Karpas-422 (cell line): Measurements from ENCODE around the gene TRIM31. TPM values are rescaled to one million over a fixed set of nuclear protein-coding genes. Genes with fewer than 3 reads are reported as not detected.

Experiments used
- DNase-seq: peaks from one replicate; pipeline ENCODE4 v3.0.0-alpha.2; 2015
- H2AFZ ChIP-seq: fragments of 200-600 bp; sonication (generic); 2 replicates; pipeline ENCODE4 v1.6.1; 2014; ENCODE audit warnings: antibody characterized with exemption, low read length, mixed read lengths
- H3K27ac ChIP-seq: fragments of 200-600 bp; sonication (generic); 2 replicates; pipeline ENCODE4 v1.5.1; 2014; ENCODE audit warnings: mild to moderate bottlenecking, low read length, moderate library complexity
- H3K27me3 ChIP-seq: fragments of 200-600 bp; sonication (generic); 2 replicates; pipeline ENCODE4 v1.6.1; 2014; ENCODE audit warnings: low read length, mixed read lengths
- H3K36me3 ChIP-seq: fragments of 200-600 bp; sonication (generic); 2 replicates; pipeline ENCODE4 v1.6.1; 2014; ENCODE audit warnings: low read length, mixed read lengths; ENCODE audit not compliant: insufficient read depth
- H3K4me1 ChIP-seq: fragments of 200-600 bp; sonication (generic); 2 replicates; pipeline ENCODE4 v1.6.1; 2014; ENCODE audit warnings: mild to moderate bottlenecking, low read length, mixed read lengths
- H3K4me2 ChIP-seq: fragments of 200-600 bp; sonication (generic); 2 replicates; pipeline ENCODE4 v1.6.1; 2014; ENCODE audit warnings: low read length, low read depth, mild to moderate bottlenecking; ENCODE audit not compliant: poor library complexity, severe bottlenecking
- H3K4me3 ChIP-seq: fragments of 200-600 bp; sonication (generic); 2 replicates; pipeline ENCODE4 v1.5.1; 2014; ENCODE audit warnings: mild to moderate bottlenecking, antibody characterized with exemption, low read length, mixed read lengths
- H3K79me2 ChIP-seq: fragments of 200-600 bp; sonication (generic); 2 replicates; pipeline ENCODE4 v1.6.1; 2014; ENCODE audit warnings: mild to moderate bottlenecking, low read length, mixed read lengths
- H3K9ac ChIP-seq: fragments of 200-600 bp; sonication (generic); 2 replicates; pipeline ENCODE4 v1.6.0; 2014; ENCODE audit warnings: low read length
- H3K9me2 ChIP-seq: fragments of 200-600 bp; sonication (generic), shearing (Covaris generic); replicated peaks from 2 replicates; pipeline ENCODE4 v1.6.0; 2014; ENCODE audit warnings: mild to moderate bottlenecking, low read length, moderate library complexity; ENCODE audit not compliant: insufficient read depth
- H3K9me3 ChIP-seq: fragments of 300-700, 200-600 bp; sonication (generic); 2 replicates; pipeline ENCODE4 v1.6.1; 2014; ENCODE audit warnings: low read length, mixed read lengths
- H4K20me1 ChIP-seq: fragments of 200-600 bp; sonication (generic); 2 replicates; pipeline ENCODE4 v1.6.1; 2014; ENCODE audit warnings: mild to moderate bottlenecking, antibody characterized with exemption, low read length, low read depth; ENCODE audit not compliant: insufficient read depth
- total RNA-seq: library from RNA; depleted of rRNA; stranded (reverse); fragments of >200 nt; shearing (Covaris generic); gene quantifications from 2 replicates; pipeline ENCODE4 v1.2.3, GENCODE V29; 2014; ENCODE audit warnings: low replicate concordance

Gene TRIM31
- total RNA-seq, 1 experiment from 2014 or later, result not detected

GRCh38 chr6:30087876-30088275 lies 25.0 kb downstream of the TRIM31 start:
- H4K20me1 ChIP-seq, result no peaks in the 10 kb centered on the region
- no peaks in the 10 kb centered on the region for H3K36me3 ChIP-seq
- H3K9me2 ChIP-seq, result no peaks in the 10 kb centered on the region
- no peaks in the 10 kb centered on the region for H3K79me2 ChIP-seq
- H3K9ac ChIP-seq, result no peak overlapping the region
- no peaks in the 10 kb centered on the region for H3K27me3 ChIP-seq
- H3K4me2 ChIP-seq, result no peak overlapping the region
- DNase-seq, result no peak
- H3K27ac ChIP-seq, result no peak overlapping the region
- H3K4me3 ChIP-seq, result no peak overlapping the region
- no peaks in the 10 kb centered on the region for H3K9me3 ChIP-seq
- no peaks in the 10 kb centered on the region for H3K4me1 ChIP-seq
- no peak overlapping the region for H2AFZ ChIP-seq

DNA sequence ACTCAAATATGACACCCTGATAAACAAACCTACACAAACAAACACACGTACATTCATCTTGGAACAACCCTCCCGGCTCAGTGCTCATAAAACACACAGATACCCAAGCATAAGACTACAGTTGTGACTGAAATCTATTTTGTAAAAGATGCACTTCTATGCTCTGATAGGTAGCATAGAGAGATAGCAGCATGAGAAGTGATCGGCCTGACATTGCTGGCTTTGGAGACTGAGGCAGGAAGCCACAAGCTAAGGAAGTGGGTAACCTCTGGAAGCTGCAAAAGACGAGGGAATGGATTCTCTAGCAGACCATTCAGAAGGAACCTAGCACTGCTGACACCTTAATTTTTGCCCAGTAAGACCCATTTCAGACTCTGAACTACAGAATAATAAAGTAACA lies 35.7 kb downstream of the TRIM31 start:
- Histone ChIP-seq H3K36me3 (no peaks in the 10 kb centered on the region), H3K9me3 (no peaks in the 10 kb centered on the region), H3K4me3 (no peak overlapping the region), H3K4me1 (no peaks in the 10 kb centered on the region), H3K27ac (no peak overlapping the region), H3K79me2 (no peaks in the 10 kb centered on the region), H4K20me1 (no peaks in the 10 kb centered on the region), H3K9me2 (no peaks in the 10 kb centered on the region), H3K9ac (no peak overlapping the region), H3K27me3 (no peaks in the 10 kb centered on the region), H3K4me2 (no peak overlapping the region), H2AFZ (no peak overlapping the region)
- no peak for DNase-seq

GRCh38 chr6:30075790-30076732 lies 36.8 kb downstream of the TRIM31 start:
- H3K4me2 ChIP-seq, result no peak overlapping the region
- H3K4me3 ChIP-seq, result no peak overlapping the region
- H3K36me3 ChIP-seq, result no peaks in the 10 kb centered on the region
- H4K20me1 ChIP-seq, result no peaks in the 10 kb centered on the region
- no peak overlapping the region for H2AFZ ChIP-seq
- no peak overlapping the region for H3K9ac ChIP-seq
- H3K4me1 ChIP-seq, result no peaks in the 10 kb centered on the region
- H3K79me2 ChIP-seq, result no peaks in the 10 kb centered on the region
- no peaks in the 10 kb centered on the region for H3K9me2 ChIP-seq
- no peak overlapping the region for H3K27ac ChIP-seq
- no peaks in the 10 kb centered on the region for H3K27me3 ChIP-seq
- H3K9me3 ChIP-seq, result no peaks in the 10 kb centered on the region
- no peak for DNase-seq

- Histone ChIP-seq H3K79me2 (no peaks in the 10 kb centered on the region), H3K9me3 (no peaks in the 10 kb centered on the region), H4K20me1 (no peaks in the 10 kb centered on the region), H3K4me1 (no peaks in the 10 kb centered on the region), H3K4me2 (no peak within 1 kb of the TSS), H3K9me2 (no peaks in the 10 kb centered on the region), H3K27me3 (no peaks in the 10 kb centered on the region), H2AFZ (no peak within 1 kb of the TSS), H3K27ac (no peak within 1 kb of the TSS), H3K9ac (no peak within 1 kb of the TSS), H3K36me3 (no peaks in the 10 kb centered on the region), H3K4me3 (no peak within 1 kb of the TSS)
- DNase-seq, result no peak
These were observed 37.6 kb downstream of the TRIM31 start, which contains the start of gene RNF39 for GRCh38 chr6:30075094-30075789. Gene RNF39 (minus strand): TSS chr6:30075769. CDS start chr6:30075585, 184 bp downstream.

DNA sequence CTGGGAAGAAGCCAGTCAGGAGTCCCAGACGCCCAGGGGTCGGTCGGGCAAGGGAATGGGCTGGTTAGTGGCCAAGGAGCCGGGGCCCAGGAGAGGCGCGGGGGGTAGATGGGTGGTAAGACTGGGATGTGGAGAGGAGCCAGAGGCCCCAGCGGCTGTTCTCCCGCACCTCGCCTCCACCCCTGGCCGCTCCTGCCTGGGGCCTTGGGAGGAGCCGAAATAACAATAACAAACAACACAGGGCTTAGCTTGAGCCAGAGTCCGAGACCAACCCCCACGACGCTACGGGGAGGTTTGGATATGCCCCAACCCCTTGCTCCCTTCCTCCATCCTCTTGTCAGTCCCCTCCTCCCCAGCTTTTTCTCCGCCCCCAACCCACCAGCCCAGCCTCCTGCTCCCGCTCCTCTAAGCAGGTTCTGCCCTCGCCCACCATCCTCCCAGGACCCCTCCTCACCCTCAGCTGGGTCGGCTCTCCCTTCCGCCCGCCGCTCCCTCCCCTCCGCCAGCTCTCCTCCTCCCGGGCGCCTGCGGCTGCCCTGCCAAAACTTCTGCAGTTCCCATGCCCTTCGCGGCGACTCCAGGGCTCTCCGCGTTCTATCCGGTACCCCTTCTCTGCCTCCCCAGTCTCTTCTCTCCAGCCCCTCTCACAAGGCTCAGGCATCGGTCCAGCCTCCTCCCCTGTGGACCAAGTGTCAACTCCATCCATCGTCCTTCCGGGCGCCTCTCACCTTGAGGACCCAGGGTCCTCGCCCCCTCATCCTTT lies 38.4 kb downstream of the TRIM31 start:
- H3K36me3 ChIP-seq, result no peaks in the 10 kb centered on the region
- no peaks in the 10 kb centered on the region for H4K20me1 ChIP-seq
- no peak overlapping the region for H3K9ac ChIP-seq
- H3K4me1 ChIP-seq, result no peaks in the 10 kb centered on the region
- no peak overlapping the region for H3K4me3 ChIP-seq
- H3K27ac ChIP-seq, result no peak overlapping the region
- H3K27me3 ChIP-seq, result no peaks in the 10 kb centered on the region
- H2AFZ ChIP-seq, result no peak overlapping the region
- H3K9me2 ChIP-seq, result no peaks in the 10 kb centered on the region
- no peak overlapping the region for H3K4me2 ChIP-seq
- no peaks in the 10 kb centered on the region for H3K9me3 ChIP-seq
- no peaks in the 10 kb centered on the region for H3K79me2 ChIP-seq
- no peak for DNase-seq

DNA sequence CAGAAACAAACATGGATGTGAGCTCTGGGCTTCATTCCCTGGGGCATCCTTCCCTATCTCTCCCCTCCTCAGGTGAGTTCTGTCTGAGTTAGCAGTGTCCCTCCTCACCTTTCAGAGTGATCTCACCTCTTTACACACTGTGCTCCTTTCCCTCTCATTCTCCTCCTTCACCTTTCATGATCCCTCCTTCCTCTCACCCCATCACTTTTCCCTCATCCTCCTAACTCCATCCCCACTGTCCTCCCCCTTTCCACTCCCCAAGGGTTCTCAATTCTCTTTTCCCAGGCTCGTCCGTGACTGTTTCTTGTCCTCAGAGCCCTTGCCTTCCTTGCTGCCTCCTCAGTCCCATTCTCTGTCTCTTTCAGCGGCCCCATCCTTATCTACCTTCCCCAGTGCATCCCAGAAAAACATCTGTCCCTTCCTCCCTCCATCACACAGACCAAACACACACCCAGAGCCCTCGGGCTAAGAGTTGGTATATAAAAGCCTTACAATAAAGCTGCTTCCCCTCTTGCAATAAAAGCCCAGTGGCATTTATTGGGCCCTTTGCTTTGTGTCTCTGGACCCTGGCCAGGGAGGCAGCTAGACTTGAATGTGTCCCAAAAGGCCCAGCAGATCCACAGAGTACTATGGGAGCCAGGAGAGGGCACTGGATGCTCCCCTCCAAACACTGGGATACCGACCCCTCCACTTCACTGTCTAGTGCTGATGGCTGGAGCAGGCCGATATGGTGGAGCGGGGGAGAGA lies 39.2 kb downstream of the TRIM31 start:
- no peak overlapping the region for H3K27ac ChIP-seq
- H3K79me2 ChIP-seq, result peaks cover 2% of the 10 kb centered on the region
- no peak overlapping the region for H3K4me3 ChIP-seq
- no peaks in the 10 kb centered on the region for H4K20me1 ChIP-seq
- no peaks in the 10 kb centered on the region for H3K9me3 ChIP-seq
- H3K4me2 ChIP-seq, result no peak overlapping the region
- no peaks in the 10 kb centered on the region for H3K27me3 ChIP-seq
- H3K9me2 ChIP-seq, result no peaks in the 10 kb centered on the region
- H2AFZ ChIP-seq, result no peak overlapping the region
- no peaks in the 10 kb centered on the region for H3K36me3 ChIP-seq
- H3K4me1 ChIP-seq, result 0 out of 2 replicates have a peak, but pooled peaks cover under 1% of the 10 kb centered on the region
- H3K9ac ChIP-seq, result no peak overlapping the region
- DNase-seq, result no peak

DNA sequence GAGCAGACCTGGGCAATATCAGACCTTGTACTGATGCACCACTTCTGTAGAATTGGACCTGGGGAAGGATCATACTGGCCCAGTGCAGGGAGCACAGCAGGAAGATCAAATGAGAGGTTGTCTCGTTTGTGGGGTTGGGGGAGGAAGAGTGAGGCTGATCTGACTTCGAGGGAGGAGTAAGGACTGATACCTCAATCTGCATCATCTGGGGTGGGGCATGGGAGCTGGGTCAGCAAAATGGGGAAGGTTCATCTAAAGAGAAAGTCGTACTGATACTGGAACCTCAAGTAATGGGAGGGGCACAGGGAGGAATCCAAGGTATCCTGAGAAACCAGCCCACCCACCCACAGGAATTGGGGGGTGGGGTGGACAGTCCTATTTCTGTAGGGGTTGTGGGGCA lies 41.0 kb downstream of the TRIM31 start:
- peaks cover 16% of the 10 kb centered on the region for H3K79me2 ChIP-seq
- H3K27ac ChIP-seq, result no peak overlapping the region
- no peaks in the 10 kb centered on the region for H4K20me1 ChIP-seq
- no peaks in the 10 kb centered on the region for H3K36me3 ChIP-seq
- no peaks in the 10 kb centered on the region for H3K9me3 ChIP-seq
- H3K4me3 ChIP-seq, result no peak overlapping the region
- no peaks in the 10 kb centered on the region for H3K9me2 ChIP-seq
- H3K4me1 ChIP-seq, result peaks cover 9% of the 10 kb centered on the region
- no peaks in the 10 kb centered on the region for H3K27me3 ChIP-seq
- DNase-seq, result no peak
- H3K9ac ChIP-seq, result no peak overlapping the region
- H3K4me2 ChIP-seq, result no peak overlapping the region
- no peak overlapping the region for H2AFZ ChIP-seq
